SU-DHL-6 (cell line): Measurements from ENCODE around the gene FUT9.

ENCODE experiments used
- H2AFZ ChIP-seq: fragments of 200-600 bp; sonication (generic); 2 replicates; pipeline ENCODE4 v1.6.1; 2014; ENCODE audit warnings: low read depth, mild to moderate bottlenecking, moderate library complexity, mixed read lengths, antibody characterized with exemption, low read length; ENCODE audit not compliant: severe bottlenecking
- H3F3A ChIP-seq: fragments of 200-600 bp; shearing (Covaris generic); 2 replicates; pipeline ENCODE4 v1.6.0; 2016; ENCODE audit warnings: antibody characterized with exemption, mild to moderate bottlenecking; ENCODE audit not compliant: insufficient read depth
- H3K27ac ChIP-seq: fragments of 200-600 bp; sonication (generic); 2 replicates; pipeline ENCODE4 v1.5.1; 2016; ENCODE audit warnings: low read depth, mild to moderate bottlenecking, low read length, moderate library complexity, mixed read lengths
- H3K27me3 ChIP-seq: fragments of 200-600 bp; sonication (generic), shearing (Covaris generic); 2 replicates; pipeline ENCODE4 v1.6.0; 2014; ENCODE audit warnings: mild to moderate bottlenecking, low read length
- H3K36me3 ChIP-seq: fragments of 200-600 bp; sonication (generic); 2 replicates; pipeline ENCODE4 v1.6.1; 2014; ENCODE audit warnings: mild to moderate bottlenecking, low read length, mixed read lengths
- H3K4me2 ChIP-seq: fragments of 300-600, 200-600 bp; shearing (Covaris generic), sonication (generic); 2 replicates; pipeline ENCODE4 v1.6.0; 2014; ENCODE audit warnings: low read length, low read depth, mild to moderate bottlenecking; ENCODE audit not compliant: poor library complexity, severe bottlenecking
- H3K4me3 ChIP-seq: fragments of 200-600 bp; sonication (generic); 2 replicates; pipeline ENCODE4 v1.5.1; 2014; ENCODE audit warnings: antibody characterized with exemption, low read length, mild to moderate bottlenecking, mixed read lengths; ENCODE audit not compliant: insufficient read depth, poor library complexity, severe bottlenecking
- H3K79me2 ChIP-seq: fragments of 200-600 bp; sonication (generic); 2 replicates; pipeline ENCODE4 v1.6.1; 2014; ENCODE audit warnings: mild to moderate bottlenecking, low read length, moderate library complexity; ENCODE audit not compliant: insufficient read depth
- H3K9ac ChIP-seq: fragments of 200-600 bp; sonication (generic); 2 replicates; pipeline ENCODE4 v1.7.0; 2014; ENCODE audit warnings: mild to moderate bottlenecking, low read length
- H3K9me2 ChIP-seq: fragments of 200-600 bp; sonication (generic); replicated peaks from 2 replicates; pipeline ENCODE4 v1.6.1; 2014; ENCODE audit warnings: low read length; ENCODE audit not compliant: insufficient read depth
- H3K9me3 ChIP-seq: fragments of 200-600 bp; sonication (generic); 2 replicates; pipeline ENCODE4 v1.6.1; 2014; ENCODE audit warnings: low read length, mixed read lengths; ENCODE audit not compliant: insufficient read depth
- H4K20me1 ChIP-seq: fragments of 200-600 bp; sonication (generic); 2 replicates; pipeline ENCODE4 v1.6.1; 2014; ENCODE audit warnings: low read depth, mild to moderate bottlenecking, antibody characterized with exemption, low read length, moderate library complexity, mixed read lengths
- EZH2phosphoT487 ChIP-seq: fragments of 200-600 bp; sonication (generic), shearing (Covaris generic); conservative IDR thresholded peaks from 2 replicates; pipeline ENCODE4 v1.6.1; 2018; ENCODE audit warnings: mild to moderate bottlenecking, antibody characterized with exemption, low read length, moderate library complexity, mixed read lengths
- TF ChIP-seq, protein P1 (sequence below): fragments of 200-600 bp; sonication (generic); IDR thresholded peaks from one replicate; pipeline ENCODE4 v1.5.1; 2017; ENCODE audit warnings: antibody characterized with exemption, mild to moderate bottlenecking, low read length, moderate library complexity; ENCODE audit not compliant: insufficient read depth, poor library complexity, severe bottlenecking

The FUT9 gene

DNA sequence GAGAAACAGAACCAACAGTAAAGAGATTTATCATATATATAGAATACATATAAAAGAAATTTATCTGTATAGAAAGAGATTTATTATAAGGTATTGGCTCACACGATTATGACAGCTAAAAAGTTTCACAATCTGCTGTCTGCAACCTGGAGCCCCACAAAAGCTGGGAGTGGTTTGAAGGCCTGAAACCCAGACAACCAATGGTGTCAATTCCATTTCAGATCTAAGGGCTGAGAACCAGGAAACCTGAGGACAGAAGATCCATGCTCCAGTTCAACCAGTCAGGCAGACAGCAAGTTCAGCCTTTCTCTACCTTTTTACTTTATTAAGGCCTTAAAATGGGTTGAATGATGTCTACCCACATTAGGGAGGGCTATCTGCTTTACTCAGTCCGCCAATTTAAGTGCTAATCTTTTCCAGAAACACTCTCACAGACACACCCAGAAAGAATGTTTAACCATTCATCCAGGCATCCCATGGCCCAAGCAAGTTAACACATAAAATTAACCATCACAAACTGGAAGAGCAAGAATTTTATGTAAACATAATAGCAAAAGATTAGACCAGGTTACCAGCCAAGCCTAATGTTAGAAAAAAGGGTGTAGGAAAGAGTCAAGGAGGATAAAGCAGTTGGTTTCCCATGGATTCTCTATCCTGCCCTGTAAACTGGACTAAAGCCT, 170.9 kb downstream of the FUT9 start:
- no peak overlapping the region for H2AFZ ChIP-seq
- no peaks in the 10 kb centered on the region for H3K27me3 ChIP-seq
- no peaks in the 10 kb centered on the region for H3K9me2 ChIP-seq
- no peak overlapping the region for H3K9ac ChIP-seq
- H3K36me3 ChIP-seq: no peaks in the 10 kb centered on the region
- no peak overlapping the region for H3K27ac ChIP-seq
- TF ChIP-seq, protein P1, sequence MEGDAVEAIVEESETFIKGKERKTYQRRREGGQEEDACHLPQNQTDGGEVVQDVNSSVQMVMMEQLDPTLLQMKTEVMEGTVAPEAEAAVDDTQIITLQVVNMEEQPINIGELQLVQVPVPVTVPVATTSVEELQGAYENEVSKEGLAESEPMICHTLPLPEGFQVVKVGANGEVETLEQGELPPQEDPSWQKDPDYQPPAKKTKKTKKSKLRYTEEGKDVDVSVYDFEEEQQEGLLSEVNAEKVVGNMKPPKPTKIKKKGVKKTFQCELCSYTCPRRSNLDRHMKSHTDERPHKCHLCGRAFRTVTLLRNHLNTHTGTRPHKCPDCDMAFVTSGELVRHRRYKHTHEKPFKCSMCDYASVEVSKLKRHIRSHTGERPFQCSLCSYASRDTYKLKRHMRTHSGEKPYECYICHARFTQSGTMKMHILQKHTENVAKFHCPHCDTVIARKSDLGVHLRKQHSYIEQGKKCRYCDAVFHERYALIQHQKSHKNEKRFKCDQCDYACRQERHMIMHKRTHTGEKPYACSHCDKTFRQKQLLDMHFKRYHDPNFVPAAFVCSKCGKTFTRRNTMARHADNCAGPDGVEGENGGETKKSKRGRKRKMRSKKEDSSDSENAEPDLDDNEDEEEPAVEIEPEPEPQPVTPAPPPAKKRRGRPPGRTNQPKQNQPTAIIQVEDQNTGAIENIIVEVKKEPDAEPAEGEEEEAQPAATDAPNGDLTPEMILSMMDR: no peak
- no peak for TF ChIP-seq EZH2phosphoT487
- H3K4me2 ChIP-seq: no peak overlapping the region
- H4K20me1 ChIP-seq: no peaks in the 10 kb centered on the region
- no peaks in the 10 kb centered on the region for H3F3A ChIP-seq
- no peak overlapping the region for H3K4me3 ChIP-seq
- H3K9me3 ChIP-seq: no peaks in the 10 kb centered on the region
- H3K79me2 ChIP-seq: no peaks in the 10 kb centered on the region

DNA sequence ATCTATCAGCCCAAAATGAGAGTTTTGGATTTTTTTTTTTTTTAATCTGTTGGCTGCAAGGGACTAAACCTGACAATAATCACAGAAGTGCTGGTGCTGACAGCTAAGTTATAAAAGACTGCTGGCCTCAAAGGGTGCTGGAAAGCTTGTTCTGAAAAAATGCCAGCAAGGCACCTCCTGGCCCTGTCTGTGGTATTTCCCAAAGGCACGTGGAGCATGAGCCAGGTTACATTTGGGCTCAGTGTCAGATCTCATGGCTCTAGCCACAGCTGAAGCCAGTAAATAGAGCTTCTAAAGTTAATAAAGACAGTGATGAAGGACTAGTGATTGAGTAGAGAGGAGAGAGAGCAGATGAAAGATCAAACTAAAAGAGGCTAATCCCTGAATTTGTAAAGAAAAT, 178.9 kb downstream of the FUT9 start:
- Histone ChIP-seq H3K9ac (no peak overlapping the region), H3K79me2 (no peaks in the 10 kb centered on the region), H3K36me3 (no peaks in the 10 kb centered on the region), H2AFZ (no peak overlapping the region), H3K27me3 (no peaks in the 10 kb centered on the region), H4K20me1 (no peaks in the 10 kb centered on the region), H3K4me3 (no peak overlapping the region), H3F3A (no peaks in the 10 kb centered on the region), H3K9me3 (no peaks in the 10 kb centered on the region), H3K27ac (no peak overlapping the region), H3K4me2 (no peak overlapping the region), H3K9me2 (no peaks in the 10 kb centered on the region)
- no peak for TF ChIP-seq EZH2phosphoT487
- TF ChIP-seq, protein P1: no peak

DNA sequence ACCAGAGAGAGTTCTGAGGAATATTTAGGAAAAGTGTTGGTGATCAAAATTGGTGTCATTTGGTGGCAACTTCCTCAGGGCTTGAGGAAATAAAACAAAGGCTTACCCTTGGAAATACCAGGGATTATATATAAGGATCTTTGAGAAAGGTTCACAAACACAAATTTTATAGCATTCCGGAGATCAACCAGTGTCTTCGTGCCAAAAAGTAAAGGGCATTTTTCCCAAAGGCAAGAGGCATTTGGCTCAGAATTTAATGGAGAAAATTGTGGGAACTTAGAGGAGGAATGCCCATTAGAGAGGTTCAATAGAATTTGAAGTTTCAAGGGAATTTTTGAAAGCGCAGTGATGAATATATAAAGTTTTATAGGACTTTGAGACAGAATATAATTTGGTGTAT, 179.5 kb downstream of the FUT9 start:
- Histone ChIP-seq H3K4me2 (no peak overlapping the region), H3K9ac (no peak overlapping the region), H3K27ac (no peak overlapping the region), H3K9me2 (no peaks in the 10 kb centered on the region), H3K4me3 (no peak overlapping the region), H4K20me1 (no peaks in the 10 kb centered on the region), H3K79me2 (no peaks in the 10 kb centered on the region), H3K9me3 (no peaks in the 10 kb centered on the region), H2AFZ (no peak overlapping the region), H3F3A (no peaks in the 10 kb centered on the region), H3K27me3 (no peaks in the 10 kb centered on the region), H3K36me3 (no peaks in the 10 kb centered on the region)
- TF ChIP-seq, protein P1: no peak
- no peak for TF ChIP-seq EZH2phosphoT487
